IMR-90 (cell line): Measurements from ENCODE around the gene AFF2. TPM values are rescaled to one million over a fixed set of nuclear protein-coding genes. Genes with fewer than 3 reads are reported as not detected.

Source experiments
- ATAC-seq: fragments of 200-7000 bp; cut with Tn5 transposase; 2 replicates; pipeline ENCODE4 v1.9.1; 2020; ENCODE audit warnings: low read depth, mild to moderate bottlenecking, moderate library complexity
- BruUV-seq: library from RNA; stranded (reverse); fragments of 400-500 nt; replicated peaks from 2 replicates; lab custom pipeline; 2021; lab: Mats Ljungman, UMichigan
- CTCF ChIA-PET: fragments of 300-600 bp; formaldehyde crosslinking; extraction: SDS; loops from one replicate; lab custom pipeline; 2021; ENCODE audit warnings: antibody characterized with exemption; lab: Yijun Ruan, JAX
- POLR2A ChIA-PET: fragments of 300-600 bp; sonication (Branson Sonifier 250); formaldehyde crosslinking; loops from one replicate; lab custom pipeline; 2022; ENCODE audit warnings: antibody characterized with exemption; ENCODE audit not compliant: unreplicated experiment; lab: Charles Lee
- DNase-seq: peaks from one replicate; pipeline ENCODE4 v3.0.0; 2013
- H2AFZ ChIP-seq: replicated peaks from 2 replicates; pipeline ENCODE3; 2013; ENCODE audit warnings: low read length, mild to moderate bottlenecking; ENCODE audit not compliant: poor library complexity
- H2AK5ac ChIP-seq: 2 replicates; pipeline ENCODE4 v1.6.1; 2013; ENCODE audit warnings: low read depth, low read length, inconsistent platforms
- H2AK9ac ChIP-seq: replicated peaks from 2 replicates; pipeline ENCODE3; 2013; ENCODE audit warnings: mild to moderate bottlenecking, low read depth, low read length, moderate library complexity; ENCODE audit not compliant: poor library complexity
- H2BK120ac ChIP-seq: 2 replicates; pipeline ENCODE4 v1.6.1; 2013; ENCODE audit warnings: low read depth, low read length, inconsistent platforms
- H2BK15ac ChIP-seq: 3 replicates; pipeline ENCODE4 v1.6.1; 2013; ENCODE audit warnings: low read depth, low read length, inconsistent platforms
- H2BK20ac ChIP-seq: 2 replicates; pipeline ENCODE4 v1.6.1; 2013; ENCODE audit warnings: low read depth, mild to moderate bottlenecking, inconsistent platforms, low read length, moderate library complexity
- H2BK5ac ChIP-seq: 2 replicates; pipeline ENCODE4 v1.6.1; 2013; ENCODE audit warnings: mild to moderate bottlenecking, low read depth, low read length, inconsistent platforms; ENCODE audit not compliant: poor library complexity, severe bottlenecking
- H3K14ac ChIP-seq: replicated peaks from 2 replicates; pipeline ENCODE4 v1.6.1; 2013; ENCODE audit warnings: low read depth, low read length, inconsistent platforms
- H3K18ac ChIP-seq: 2 replicates; pipeline ENCODE4 v1.6.1; 2013; ENCODE audit warnings: low read depth, low read length, control low read depth
- H3K23ac ChIP-seq: 2 replicates; pipeline ENCODE4 v1.6.1; 2013; ENCODE audit warnings: low read depth, low read length, inconsistent platforms
- H3K27ac ChIP-seq: 2 replicates; pipeline ENCODE4 v1.5.1; 2013; ENCODE audit warnings: mild to moderate bottlenecking, control low read depth, low read length; ENCODE audit not compliant: insufficient read depth
- H3K27me3 ChIP-seq: 2 replicates; pipeline ENCODE4 v1.6.1; 2013; ENCODE audit warnings: low read length; ENCODE audit not compliant: control insufficient read depth, insufficient read depth
- H3K36me3 ChIP-seq: 2 replicates; pipeline ENCODE4 v1.6.1; 2013; ENCODE audit warnings: low read length, mixed read lengths; ENCODE audit not compliant: control insufficient read depth, insufficient read depth
- H3K4ac ChIP-seq: 2 replicates; pipeline ENCODE4 v1.6.1; 2013; ENCODE audit warnings: low read depth, low read length, inconsistent platforms
- H3K4me1 ChIP-seq: 2 replicates; pipeline ENCODE4 v1.6.1; 2013; ENCODE audit warnings: low read length, mixed read lengths; ENCODE audit not compliant: control insufficient read depth, insufficient read depth
- H3K4me2 ChIP-seq: 2 replicates; pipeline ENCODE4 v1.6.1; 2013; ENCODE audit warnings: low read depth, mild to moderate bottlenecking, control low read depth, low read length, moderate library complexity
- H3K4me3 ChIP-seq: 2 replicates; pipeline ENCODE4 v1.5.1; 2013; ENCODE audit warnings: low read depth, mild to moderate bottlenecking, control low read depth, low read length, moderate library complexity; ENCODE audit not compliant: insufficient read depth
- H3K56ac ChIP-seq: 2 replicates; pipeline ENCODE4 v1.6.1; 2013; ENCODE audit warnings: low read length, inconsistent platforms; ENCODE audit not compliant: insufficient read depth; ENCODE audit errors: extremely low read depth
- H3K79me1 ChIP-seq, 2 experiments: 2 replicates each; pipeline ENCODE4 v1.6.1; 2013; ENCODE audit warnings: low read length in 2 of 2, inconsistent platforms in 1 of 2, low read depth in 1 of 2
- H3K9ac ChIP-seq: 2 replicates; pipeline ENCODE4 v1.6.1; 2013; ENCODE audit warnings: low read depth, low read length, control low read depth
- H3K9me1 ChIP-seq: 2 replicates; pipeline ENCODE4 v1.6.1; 2013; ENCODE audit warnings: low read length, inconsistent platforms; ENCODE audit not compliant: insufficient read depth
- H3K9me3 ChIP-seq: 2 replicates; pipeline ENCODE4 v1.6.1; 2013; ENCODE audit warnings: low read length; ENCODE audit not compliant: control insufficient read depth, insufficient read depth
- H4K20me1 ChIP-seq: 2 replicates; pipeline ENCODE4 v1.6.1; 2013; ENCODE audit warnings: low read length, inconsistent platforms; ENCODE audit not compliant: insufficient read depth
- H4K5ac ChIP-seq: 2 replicates; pipeline ENCODE4 v1.6.1; 2013; ENCODE audit warnings: mild to moderate bottlenecking, low read depth, low read length, control low read depth
- H4K8ac ChIP-seq, 2 experiments: 2 replicates each; pipeline ENCODE4 v1.6.1; 2013; ENCODE audit warnings: low read depth in 2 of 2, low read length in 2 of 2, control low read depth in 1 of 2, inconsistent platforms in 1 of 2
- H4K91ac ChIP-seq: 2 replicates; pipeline ENCODE4 v1.6.1; 2013; ENCODE audit warnings: low read depth, low read length, inconsistent platforms; ENCODE audit not compliant: insufficient read depth
- FOS ChIP-seq: fragments of 150-350 bp; IDR thresholded peaks from 2 replicates; pipeline ENCODE4 v1.6.1; 2016; ENCODE audit warnings: low read depth, low read length
- MAFK ChIP-seq: IDR thresholded peaks from 2 replicates; pipeline ENCODE4 v1.6.1; 2012; ENCODE audit warnings: low read depth, low read length, improper control_type of control experiment
- MXI1 ChIP-seq: IDR thresholded peaks from 2 replicates; pipeline ENCODE4 v1.6.1; 2012; ENCODE audit warnings: low read depth, mild to moderate bottlenecking, low read length, moderate library complexity, borderline replicate concordance
- NFE2L2 ChIP-seq: fragments of 150-350 bp; IDR thresholded peaks from 2 replicates; pipeline ENCODE4 v1.6.1; 2016; ENCODE audit warnings: low read depth, mild to moderate bottlenecking, low read length
- RAD21 ChIP-seq: IDR thresholded peaks from 2 replicates; pipeline ENCODE4 v1.6.1; 2012; ENCODE audit warnings: low read length, improper control_type of control experiment
- WGBS, 2 experiments: methylation state at CpG; one replicate each; pipeline versions ENCODE4 v1.1.5 to v1.1.7; 2013; ENCODE audit warnings: missing lambda C conversion rate in 2 of 2; ENCODE audit not compliant: insufficient read length in 1 of 2; ENCODE audit errors: extremely low coverage in 2 of 2; 5-methylcytosine and 5-hydroxymethylcytosine counted together
- dilution Hi-C: fragments of 300-500 bp; cut with HindIII; formaldehyde crosslinking; loops from one replicate; pipeline ENCODE4 v1.14.3; 2018; ENCODE audit warnings: low sequenced_read_pairs; ENCODE audit not compliant: unreplicated experiment
- in situ Hi-C: fragments of 300-500 bp; cut with MboI; formaldehyde crosslinking; loops from 3 replicates; pipeline ENCODE4 v1.14.3; 2019; ENCODE audit warnings: low sequenced_read_pairs, inconsistent platforms, mixed read lengths
- intact Hi-C: fragments of 100-400 bp; cut with micrococcal nuclease; formaldehyde crosslinking; loops from 2 replicates; pipeline ENCODE4 v1.10.0; 2022
- polyA plus RNA-seq, 3 experiments: library from polyadenylated mRNA; depleted of rRNA; stranded (reverse); fragments of >200 nt; gene quantifications; 2 replicates each; pipeline ENCODE4 v1.2.3, GENCODE V29; 2012; ENCODE audit warnings: low replicate concordance in 1 of 3
- total RNA-seq: library from RNA; depleted of rRNA; stranded (reverse); fragments of >200 nt; gene quantifications from 2 replicates; pipeline ENCODE4 v1.2.3, GENCODE V29; 2012
- TF ChIP-seq, protein P1 (sequence below): conservative IDR thresholded peaks from 2 replicates; pipeline ENCODE4 v1.5.1; 2012; ENCODE audit warnings: mild to moderate bottlenecking, low read depth, low read length, improper control_type of control experiment

AFF2 gene
- total and polyA plus RNA-seq, 2 of the 4 experiments (the other 2 are of a cell fraction), result 0.15 to 0.72 TPM

DNA sequence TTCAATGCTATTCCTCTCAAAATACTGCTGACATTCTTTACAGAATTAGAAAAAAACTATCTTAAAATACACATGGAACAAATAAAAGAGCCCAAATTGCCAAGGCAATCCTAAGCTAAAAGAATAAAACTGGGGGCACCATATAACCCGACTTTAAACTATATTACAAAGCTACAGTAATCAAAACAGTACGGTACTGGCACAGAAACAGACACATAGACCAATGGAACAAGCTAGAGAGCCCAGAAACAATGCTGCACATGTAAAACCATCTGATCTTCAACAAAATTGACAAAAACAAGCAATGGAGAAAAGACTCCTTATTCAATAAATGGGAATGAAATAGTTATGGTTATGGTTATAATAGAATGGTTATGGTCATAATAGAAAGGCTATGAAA lies 522.1 kb downstream of the AFF2 start:
- no peak overlapping the region for H4K91ac ChIP-seq
- H3K27me3 ChIP-seq, result no peaks in the 10 kb centered on the region
- H2BK5ac ChIP-seq, result no peak overlapping the region
- H2BK120ac ChIP-seq, result no peak overlapping the region
- no peak overlapping the region for H3K23ac ChIP-seq
- H3K27ac ChIP-seq, result no peak overlapping the region
- H3K9me3 ChIP-seq, result peaks cover 3% of the 10 kb centered on the region; the same call in 1 of the 2 replicates
- H3K79me1 ChIP-seq, result no peaks in the 10 kb centered on the region
- no peak overlapping the region for H3K4ac ChIP-seq
- TF ChIP-seq RAD21 (no peak), NFE2L2 (no peak), MXI1 (no peak), FOS (no peak), MAFK (no peak)
- TF ChIP-seq, protein P1, sequence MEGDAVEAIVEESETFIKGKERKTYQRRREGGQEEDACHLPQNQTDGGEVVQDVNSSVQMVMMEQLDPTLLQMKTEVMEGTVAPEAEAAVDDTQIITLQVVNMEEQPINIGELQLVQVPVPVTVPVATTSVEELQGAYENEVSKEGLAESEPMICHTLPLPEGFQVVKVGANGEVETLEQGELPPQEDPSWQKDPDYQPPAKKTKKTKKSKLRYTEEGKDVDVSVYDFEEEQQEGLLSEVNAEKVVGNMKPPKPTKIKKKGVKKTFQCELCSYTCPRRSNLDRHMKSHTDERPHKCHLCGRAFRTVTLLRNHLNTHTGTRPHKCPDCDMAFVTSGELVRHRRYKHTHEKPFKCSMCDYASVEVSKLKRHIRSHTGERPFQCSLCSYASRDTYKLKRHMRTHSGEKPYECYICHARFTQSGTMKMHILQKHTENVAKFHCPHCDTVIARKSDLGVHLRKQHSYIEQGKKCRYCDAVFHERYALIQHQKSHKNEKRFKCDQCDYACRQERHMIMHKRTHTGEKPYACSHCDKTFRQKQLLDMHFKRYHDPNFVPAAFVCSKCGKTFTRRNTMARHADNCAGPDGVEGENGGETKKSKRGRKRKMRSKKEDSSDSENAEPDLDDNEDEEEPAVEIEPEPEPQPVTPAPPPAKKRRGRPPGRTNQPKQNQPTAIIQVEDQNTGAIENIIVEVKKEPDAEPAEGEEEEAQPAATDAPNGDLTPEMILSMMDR, result no peak
- dilution Hi-C loops, result no loop called here
- H4K8ac ChIP-seq, result no peak overlapping the region
- intact Hi-C loops, result no loop called here
- in situ Hi-C loops, result no loop called here
- H3K14ac ChIP-seq, result no peak overlapping the region
- no CpG with 5 or more reads among the region's 2 CpGs for WGBS, 2 experiments
- no peak overlapping the region for H2BK20ac ChIP-seq
- no peaks in the 10 kb centered on the region for H3K4me1 ChIP-seq
- H4K20me1 ChIP-seq, result no peaks in the 10 kb centered on the region
- H3K4me2 ChIP-seq, result no peak overlapping the region
- H3K9ac ChIP-seq, result no peak overlapping the region
- H3K18ac ChIP-seq, result no peak overlapping the region
- ATAC-seq, result no peak
- H2AK5ac ChIP-seq, result no peak overlapping the region
- no peak overlapping the region for H3K56ac ChIP-seq
- no peak overlapping the region for H4K5ac ChIP-seq
- ChIA-PET CTCF (interaction anchor here (0.8 kb wide), 1 partner anchor 1625 kb away, joined by 3 read pairs; no protein-coding TSS in a partner anchor), POLR2A (no interaction called here)
- H2AFZ ChIP-seq, result no peak overlapping the region
- BruUV-seq, result no TSS peak
- no peak overlapping the region for H2AK9ac ChIP-seq
- H3K36me3 ChIP-seq, result no peaks in the 10 kb centered on the region
- no peaks in the 10 kb centered on the region for H3K9me1 ChIP-seq
- no peak overlapping the region for H2BK15ac ChIP-seq
- H3K4me3 ChIP-seq, result no peak overlapping the region
- no peak for DNase-seq
